ENCODE results near the gene ZNF213. TPM values are rescaled to one million over a fixed set of nuclear protein-coding genes. Genes with fewer than 3 reads are reported as not detected.
A peak's percentile ranks its signal among the peaks of the same experiment; 100 is the strongest.

The ZNF213 gene
- total and polyA plus RNA-seq, 7 donors, result 7.9 to 19.1 (median 9.3) TPM

GRCh38 chr16:3123986-3124886 is 10.6 kb upstream of the ZNF213 start:
- Histone ChIP-seq H3K27ac (peak overlapping the region; percentile 70), H3K27me3 (ENCODE audit: insufficient read depth in 3 of 3, low read length in 2 of 3) (no peaks in the 10 kb centered on the region), H3K36me3 (ENCODE audit: insufficient read depth in 1 of 2, low read depth in 1 of 2) (peaks cover 0 to 27% of the 10 kb centered on the region in 2 donors), H3K4me1 (peaks cover 24% of the 10 kb centered on the region), H3K9me3 (no peaks in the 10 kb centered on the region), H3K4me3 (peak overlapping the region; percentile 74)
- intact Hi-C loops (cut with DNase I), result no loop called here
- WGBS, 3 donors, result 0 to 1% (median 1%) methylated on average over 62 to 72 of the region's 72 CpGs
- ATAC-seq, result peak; percentile 92 to 97 (median 96)
- peak; percentile 96 to 97 for DNase-seq
- TF ChIP-seq CTCF (IDR thresholded peaks at IDR 0.05), result peak; percentile 10

DNA sequence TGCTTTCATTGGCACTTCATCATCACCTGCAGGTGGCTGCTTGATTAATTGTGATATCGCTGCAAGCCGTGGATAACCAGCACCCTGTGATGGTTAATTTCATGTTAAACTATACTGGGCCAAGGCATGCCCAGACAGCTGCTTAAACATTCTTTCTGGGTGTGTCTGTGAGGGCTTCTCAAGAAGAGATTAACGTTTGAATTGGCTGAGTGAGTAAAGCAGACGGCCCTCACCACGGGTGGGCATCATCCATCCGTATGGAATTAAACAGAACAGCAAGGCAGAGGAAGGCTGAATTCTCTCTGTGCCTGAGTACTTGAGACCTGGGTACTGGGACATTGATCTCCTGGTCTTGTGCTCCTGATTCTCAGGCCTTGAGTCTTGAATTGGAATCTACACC is 7.1 kb upstream of the ZNF213 start:
- intact Hi-C loops (cut with DNase I), result loop anchor here (5.0 kb wide), 2 partner anchors 40 to 70 kb away; no protein-coding TSS in a partner anchor
- no peak for TF ChIP-seq CTCF (IDR thresholded peaks at IDR 0.05)
- H3K27me3 ChIP-seq (ENCODE audit: insufficient read depth in 3 of 3, low read length in 2 of 3), result no peaks in the 10 kb centered on the region
- peaks cover 24% of the 10 kb centered on the region for H3K4me1 ChIP-seq
- DNase-seq (no peak), ATAC-seq (no peak)
- H3K9me3 ChIP-seq, result no peaks in the 10 kb centered on the region
- H3K36me3 ChIP-seq (ENCODE audit: insufficient read depth in 1 of 2, low read depth in 1 of 2), result peaks cover 0 to 41% of the 10 kb centered on the region in 2 donors
- WGBS, 3 donors, result 52 to 61% (median 52%) methylated on average over 6 of the region's 6 CpGs
- H3K4me3 ChIP-seq, result no peak overlapping the region
- H3K27ac ChIP-seq, result no peak overlapping the region

GRCh38 chr16:3129137-3130131 is 5.4 kb upstream of the ZNF213 start:
- H3K36me3 ChIP-seq (ENCODE audit: insufficient read depth in 1 of 2, low read depth in 1 of 2), result peaks cover 0 to 41% of the 10 kb centered on the region in 2 donors
- H3K4me1 ChIP-seq, result peaks cover 28% of the 10 kb centered on the region
- no peaks in the 10 kb centered on the region for H3K9me3 ChIP-seq
- 14 to 19% (median 18%) methylated on average over 28 of the region's 28 CpGs for WGBS, 3 donors
- H3K27me3 ChIP-seq (ENCODE audit: insufficient read depth in 3 of 3, low read length in 2 of 3), result no peaks in the 10 kb centered on the region
- DNase-seq, result peak; percentile 58 to 83
- intact Hi-C loops (cut with DNase I), result loop anchor here (1.0 to 5.0 kb wide), 3 partner anchors 38 to 72 kb away; no protein-coding TSS in a partner anchor
- TF ChIP-seq CTCF (IDR thresholded peaks at IDR 0.05), result peak; percentile 89
- H3K27ac ChIP-seq, result peak overlapping the region; percentile 59
- H3K4me3 ChIP-seq, result peak overlapping the region; percentile 57
- peak; percentile 64 to 85 (median 76) for ATAC-seq

GRCh38 chr16:3131755-3132377 is 3.0 kb upstream of the ZNF213 start:
- no peak overlapping the region for H3K27ac ChIP-seq
- WGBS, 3 donors, result 64 to 66% (median 65%) methylated on average over 12 of the region's 12 CpGs
- H3K36me3 ChIP-seq (ENCODE audit: insufficient read depth in 1 of 2, low read depth in 1 of 2), result peaks cover 0 to 27% of the 10 kb centered on the region in 2 donors
- ATAC-seq (peak in 2 of 4 donors; percentile 24 to 33), DNase-seq (peak in 1 of 2 donors; percentile 36)
- no peak overlapping the region for H3K4me3 ChIP-seq
- intact Hi-C loops (cut with DNase I), result no loop called here
- no peaks in the 10 kb centered on the region for H3K27me3 ChIP-seq (ENCODE audit: insufficient read depth in 3 of 3, low read length in 2 of 3)
- H3K4me1 ChIP-seq, result peaks cover 34% of the 10 kb centered on the region
- TF ChIP-seq CTCF (IDR thresholded peaks at IDR 0.05), result peak; percentile 38
- no peaks in the 10 kb centered on the region for H3K9me3 ChIP-seq
